ENCODE measurements around the gene OGFR.

- TF ChIP-seq CTCF (IDR thresholded peaks at IDR 0.05), result no peak
- no peak for TF ChIP-seq POLR2A (IDR thresholded peaks at IDR 0.05)
- no peak for TF ChIP-seq EP300 (IDR thresholded peaks at IDR 0.05)
These were observed 50.5 kb downstream of the OGFR start for GRCh38 chr20:62855120-62855519.
